H1 (cell line): Measurements from ENCODE around the gene BABAM2. TPM values are rescaled to one million over a fixed set of nuclear protein-coding genes. Genes with fewer than 3 reads are reported as not detected.

Experiments used
- CTCF ChIA-PET: fragments of 300-600 bp; sonication (Branson Sonifier 250); formaldehyde crosslinking; loops from one replicate; lab custom pipeline; 2021; ENCODE audit not compliant: partially characterized antibody; lab: Charles Lee
- POLR2A ChIA-PET: fragments of 300-600 bp; sonication (Branson Sonifier 250); formaldehyde crosslinking; loops from one replicate; lab custom pipeline; 2021; ENCODE audit warnings: inconsistent platforms; ENCODE audit not compliant: partially characterized antibody; lab: Charles Lee
- DNase-seq, 2 experiments: peaks; one replicate each; pipeline versions ENCODE4 v3.0.0 to v3.0.0-alpha.2; 2010 to 2022; ENCODE audit warnings: low spot score in 2 of 2, low read depth in 1 of 2, mixed read lengths in 1 of 2
- FAIRE-seq: peaks from 2 replicates; lab custom pipeline; 2011; peaks lifted over from hg19 to GRCh38; lab: Jason Lieb, UNC
- H2AFZ ChIP-seq: 2 replicates; pipeline ENCODE4 v1.8.1; 2012; ENCODE audit warnings: low read length, inconsistent platforms
- H2AK5ac ChIP-seq: 2 replicates; pipeline ENCODE4 v1.6.1; 2013; ENCODE audit warnings: low read depth, low read length
- H2BK120ac ChIP-seq: replicated peaks from 2 replicates; pipeline ENCODE3; 2013; ENCODE audit warnings: low read depth, low read length, inconsistent platforms
- H2BK12ac ChIP-seq: 2 replicates; pipeline ENCODE4 v1.6.1; 2013; ENCODE audit warnings: low read depth, low read length
- H2BK15ac ChIP-seq: 2 replicates; pipeline ENCODE4 v1.6.1; 2013; ENCODE audit warnings: low read length
- H2BK20ac ChIP-seq: 2 replicates; pipeline ENCODE4 v1.6.1; 2013; ENCODE audit warnings: low read length
- H2BK5ac ChIP-seq: 2 replicates; pipeline ENCODE4 v1.6.1; 2013; ENCODE audit warnings: low read depth, low read length
- H3K14ac ChIP-seq: 2 replicates; pipeline ENCODE4 v1.6.1; 2013; ENCODE audit warnings: inconsistent platforms; ENCODE audit not compliant: insufficient read length
- H3K18ac ChIP-seq: 2 replicates; pipeline ENCODE4 v1.6.1; 2013; ENCODE audit warnings: low read length; ENCODE audit errors: extremely low read depth
- H3K23ac ChIP-seq: 2 replicates; pipeline ENCODE4 v1.6.1; 2013; ENCODE audit warnings: inconsistent platforms; ENCODE audit not compliant: insufficient read length
- H3K23me2 ChIP-seq: 2 replicates; pipeline ENCODE4 v1.6.1; 2013; ENCODE audit warnings: low read depth, low read length
- H3K27ac ChIP-seq: 2 replicates; pipeline ENCODE4 v1.6.1; 2011; ENCODE audit warnings: low read depth, low read length, inconsistent platforms
- H3K27me3 ChIP-seq, 4 experiments: replicated peaks in 1 of 4; 1 replicate in 1 of 4; 2 replicates in 3 of 4; pipeline versions ENCODE4 v1.6.1 to v1.8.1; 2011 to 2013; ENCODE audit warnings: low read length in 3 of 4, mild to moderate bottlenecking in 3 of 4, inconsistent platforms in 2 of 4, mixed read lengths in 2 of 4, moderate library complexity in 1 of 4; ENCODE audit not compliant: control insufficient read depth in 3 of 4, insufficient read depth in 3 of 4; ENCODE audit errors: extremely low read depth in 1 of 4
- H3K36me3 ChIP-seq, 4 experiments: 2 replicates each; pipeline versions ENCODE4 v1.6.1 to v1.8.1; 2011 to 2013; ENCODE audit warnings: mild to moderate bottlenecking in 4 of 4, low read length in 3 of 4, moderate library complexity in 2 of 4, control low read depth in 1 of 4, inconsistent platforms in 1 of 4; ENCODE audit not compliant: insufficient read depth in 4 of 4, control insufficient read depth in 2 of 4
- H3K4ac ChIP-seq: replicated peaks from 2 replicates; pipeline ENCODE3; 2013; ENCODE audit warnings: low read length, low read depth, mixed read lengths, inconsistent platforms; ENCODE audit not compliant: insufficient read length
- H3K4me1 ChIP-seq, 4 experiments: replicated peaks in 1 of 4; 1 replicate in 1 of 4; 2 replicates in 3 of 4; pipeline versions ENCODE4 v1.6.1 to v1.8.1; 2011 to 2013; ENCODE audit warnings: low read length in 3 of 4, inconsistent platforms in 2 of 4, mixed read lengths in 1 of 4; ENCODE audit not compliant: insufficient read depth in 4 of 4, control insufficient read depth in 3 of 4
- H3K4me2 ChIP-seq, 2 experiments: 2 replicates each; pipeline versions ENCODE4 v1.6.1 to v1.8.1; 2011 to 2013; ENCODE audit warnings: low read depth in 2 of 2, low read length in 2 of 2, control low read depth in 1 of 2, inconsistent platforms in 1 of 2, mild to moderate bottlenecking in 1 of 2; ENCODE audit not compliant: insufficient read depth in 1 of 2
- H3K4me3 ChIP-seq, 4 experiments: fragments of 200-600, 300-600 bp in 1 of 4; sonication (generic), shearing (Covaris generic), sonication (Bioruptor Twin) in 1 of 4; 2 replicates each; pipeline versions ENCODE4 v1.5.1 to v1.8.1; 2011 to 2016; ENCODE audit warnings: low read length in 4 of 4, low read depth in 3 of 4, control low read depth in 2 of 4, inconsistent platforms in 2 of 4, mild to moderate bottlenecking in 2 of 4, mixed read lengths in 1 of 4, moderate library complexity in 1 of 4; ENCODE audit not compliant: insufficient read depth in 2 of 4; ENCODE audit errors: extremely low read depth in 1 of 4
- H3K56ac ChIP-seq: replicated peaks from 2 replicates; pipeline ENCODE3; 2013; ENCODE audit warnings: low read depth, mild to moderate bottlenecking, mixed read lengths, low read length, inconsistent platforms; ENCODE audit not compliant: insufficient read length
- H3K79me1 ChIP-seq: 2 replicates; pipeline ENCODE4 v1.6.1; 2013; ENCODE audit warnings: low read depth, low read length, control low read depth
- H3K79me2 ChIP-seq, 2 experiments: 2 replicates each; pipeline versions ENCODE4 v1.6.1 to v1.8.1; 2012 to 2013; ENCODE audit warnings: low read length in 2 of 2, mild to moderate bottlenecking in 2 of 2, inconsistent platforms in 1 of 2; ENCODE audit not compliant: insufficient read depth in 2 of 2, control insufficient read depth in 1 of 2
- H3K9ac ChIP-seq, 4 experiments: replicated peaks in 1 of 4; 1 replicate in 1 of 4; 2 replicates in 3 of 4; pipeline versions ENCODE4 v1.6.1 to v1.8.1; 2011 to 2013; ENCODE audit warnings: low read depth in 3 of 4, low read length in 3 of 4, control low read depth in 2 of 4, mild to moderate bottlenecking in 2 of 4, moderate library complexity in 2 of 4, inconsistent platforms in 1 of 4; ENCODE audit errors: extremely low read depth in 1 of 4
- H3K9me3 ChIP-seq, 2 experiments: 2 replicates each; pipeline versions ENCODE4 v1.6.1 to v1.8.1; 2012 to 2013; ENCODE audit warnings: mild to moderate bottlenecking in 2 of 2, moderate library complexity in 2 of 2, control low read depth in 1 of 2, inconsistent platforms in 1 of 2, low read depth in 1 of 2, low read length in 1 of 2, mixed read lengths in 1 of 2; ENCODE audit not compliant: insufficient read depth in 2 of 2
- H4K20me1 ChIP-seq, 2 experiments: replicated peaks in 1 of 2; 2 replicates each; pipeline versions ENCODE3 to v1.8.1; 2011 to 2013; ENCODE audit warnings: inconsistent platforms in 2 of 2, low read length in 2 of 2, mild to moderate bottlenecking in 1 of 2; ENCODE audit not compliant: insufficient read depth in 2 of 2, control insufficient read depth in 1 of 2
- H4K5ac ChIP-seq: 2 replicates; pipeline ENCODE4 v1.6.1; 2013; ENCODE audit warnings: low read length, low read depth, mixed read lengths, inconsistent platforms; ENCODE audit not compliant: insufficient read length
- H4K8ac ChIP-seq: 2 replicates; pipeline ENCODE4 v1.8.0; 2013; ENCODE audit warnings: mild to moderate bottlenecking, moderate library complexity, low read length, inconsistent platforms; ENCODE audit not compliant: insufficient read depth; ENCODE audit errors: extremely low read depth
- H4K91ac ChIP-seq: replicated peaks from 2 replicates; pipeline ENCODE3; 2013; ENCODE audit warnings: low read length, mixed read lengths, inconsistent platforms; ENCODE audit not compliant: insufficient read length
- BCL11A ChIP-seq, 2 experiments: IDR thresholded peaks; one replicate each; pipeline ENCODE4 v1.6.1; 2011; ENCODE audit warnings: low read depth in 2 of 2, low read length in 2 of 2, mild to moderate bottlenecking in 2 of 2
- CREB1 ChIP-seq: IDR thresholded peaks from 2 replicates; pipeline ENCODE4 v1.6.1; 2012; ENCODE audit warnings: inconsistent platforms
- RBBP5 ChIP-seq: IDR thresholded peaks from 2 replicates; pipeline ENCODE4 v1.7.1; 2012; ENCODE audit warnings: low read depth, mild to moderate bottlenecking, inconsistent platforms, low read length, moderate library complexity, borderline replicate concordance
- RFX5 ChIP-seq: IDR thresholded peaks from 2 replicates; pipeline ENCODE4 v1.6.1; 2011; ENCODE audit warnings: low read depth, low read length, improper control_type of control experiment, borderline replicate concordance
- RNF2 ChIP-seq: fragments of 200-900, 300-1000 bp; sonication (generic); IDR thresholded peaks from 2 replicates; pipeline ENCODE4 v1.7.1; 2016; ENCODE audit warnings: borderline replicate concordance, low read depth, mild to moderate bottlenecking, antibody characterized with exemption, low read length; ENCODE audit not compliant: poor library complexity, severe bottlenecking; ENCODE audit errors: missing control alignments
- RXRA ChIP-seq: IDR thresholded peaks from 2 replicates; pipeline ENCODE4 v1.6.1; 2011; ENCODE audit warnings: low read depth, mild to moderate bottlenecking, low read length, moderate library complexity; ENCODE audit not compliant: insufficient read depth
- SAP30 ChIP-seq: fragments of 300-600 bp; sonication (generic); IDR thresholded peaks from 2 replicates; pipeline ENCODE4 v1.7.1; 2012; ENCODE audit warnings: low read length, moderate library complexity, mild to moderate bottlenecking, inconsistent platforms; ENCODE audit not compliant: insufficient read depth, insufficient replicate concordance
- SIX5 ChIP-seq: IDR thresholded peaks from 2 replicates; pipeline ENCODE4 v1.6.1; 2011; ENCODE audit warnings: mild to moderate bottlenecking, low read depth, low read length
- SUZ12 ChIP-seq: fragments of 200-600 bp; sonication (generic); IDR thresholded peaks from 2 replicates; pipeline ENCODE4 v1.6.1; 2012; ENCODE audit warnings: mild to moderate bottlenecking, inconsistent platforms, low read length, moderate library complexity, mixed read lengths
- TAF1 ChIP-seq: IDR thresholded peaks from 2 replicates; pipeline ENCODE4 v1.6.1; 2011; ENCODE audit warnings: mild to moderate bottlenecking, low read depth, low read length
- WGBS, 2 experiments: shearing (Covaris generic) in 1 of 2; methylation state at CpG; one replicate each; pipeline versions ENCODE4 v1.1.6 to v1.1.7; 2013 to 2015; ENCODE audit warnings: low lambda C conversion rate in 2 of 2, mixed read lengths in 2 of 2, inconsistent platforms in 1 of 2, low coverage in 1 of 2, missing lambda C conversion rate in 1 of 2; ENCODE audit not compliant: insufficient replicate concordance in 2 of 2, insufficient coverage in 1 of 2, insufficient read length in 1 of 2; ENCODE audit errors: extremely low coverage in 1 of 2, missing lambda C conversion rate in 1 of 2; 5-methylcytosine and 5-hydroxymethylcytosine counted together
- polyA plus RNA-seq, 7 experiments: library from polyadenylated mRNA; depleted of rRNA in 3 of 7; stranded (reverse) in 5 of 7; unstranded in 2 of 7; fragments of >200 nt in 5 of 7; fragments of 200-250 nt in 2 of 7; gene quantifications; 1 replicate in 5 of 7; 2 replicates in 1 of 7; 4 replicates in 1 of 7; pipeline versions ENCODE4 v1.2.1 to v1.2.3, GENCODE V29; 2011 to 2013; ENCODE audit warnings: missing spikeins in 2 of 7, mixed read lengths in 2 of 7
- total RNA-seq: library from RNA; stranded (reverse); fragmentation: NEBNext Ultra II Directional; extraction: Animal tissue kit (Norgen Biotek cat#: 25700); gene quantifications from 2 replicates; pipeline ENCODE4 v1.2.1, GENCODE V29; 2021
- TF ChIP-seq, protein P1 (sequence below), 3 experiments: IDR thresholded peaks; 1 replicate in 2 of 3; 2 replicates in 1 of 3; pipeline versions ENCODE4 v1.5.1 to v1.6.1; 2011; ENCODE audit warnings: low read length in 3 of 3, mild to moderate bottlenecking in 3 of 3, inconsistent platforms in 2 of 3, low read depth in 1 of 3, moderate library complexity in 1 of 3; ENCODE audit not compliant: insufficient read depth in 1 of 3; ENCODE audit errors: control extremely low read depth in 1 of 3

Gene BABAM2
- total and polyA plus RNA-seq, 2 of the 8 experiments (the other 6 are each of a cell fraction or from before 2014, with no cell fraction given) = 15.8 to 20.9 TPM

DNA sequence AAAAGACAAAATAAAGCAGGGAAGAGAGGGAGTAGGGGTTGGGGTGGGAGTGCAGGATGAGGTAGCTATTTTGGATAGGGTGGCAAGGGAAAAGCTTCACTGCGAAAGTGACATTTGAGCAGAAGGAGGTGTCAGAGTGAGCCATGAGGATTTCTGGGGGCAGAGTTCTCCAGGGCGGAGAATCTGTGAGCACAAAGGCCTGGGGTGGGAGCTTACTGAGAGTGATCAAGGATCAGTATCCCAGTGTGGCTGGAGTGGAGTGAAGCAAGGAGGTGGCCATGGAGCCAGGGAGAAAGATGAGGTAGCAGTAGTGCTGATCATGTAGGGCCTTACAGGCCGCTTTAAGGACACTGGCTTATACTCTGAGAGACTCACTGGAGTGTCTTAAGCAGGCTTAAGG is 291.3 kb downstream of the BABAM2 start:
- Histone ChIP-seq H2AK5ac (no peak overlapping the region), H3K27ac (no peak overlapping the region), H3K79me2 (no peaks in the 10 kb centered on the region), H3K27me3 (no peaks in the 10 kb centered on the region), H3K14ac (no peak overlapping the region), H3K9me3 (peaks cover 0 to 3% of the 10 kb centered on the region in 2 experiments; a peak in 1 of 4 replicates), H3K4me3 (no peak overlapping the region), H3K4me2 (no peak overlapping the region), H3K18ac (no peak overlapping the region), H2BK15ac (no peak overlapping the region), H2BK5ac (no peak overlapping the region), H2BK120ac (no peak overlapping the region), H4K8ac (no peak overlapping the region), H2BK20ac (no peak overlapping the region), H2AFZ (no peak overlapping the region), H3K23ac (no peak overlapping the region), H2BK12ac (no peak overlapping the region), H3K9ac (no peak overlapping the region), H3K56ac (no peak overlapping the region), H4K20me1 (no peaks in the 10 kb centered on the region), H3K79me1 (no peaks in the 10 kb centered on the region), H4K5ac (no peak overlapping the region), H3K23me2 (no peaks in the 10 kb centered on the region; the same call in 1 of the 2 replicates), H3K4ac (no peak overlapping the region), H4K91ac (no peak overlapping the region), H3K4me1 (no peaks in the 10 kb centered on the region), H3K36me3 (no peaks in the 10 kb centered on the region)
- no peak for DNase-seq
- CTCF ChIA-PET = interaction anchor here (1.5 kb wide), 1 partner anchor 26 kb away, joined by 4 read pairs; no protein-coding TSS in a partner anchor
- no peak for FAIRE-seq
- POLR2A ChIA-PET = no interaction called here
- 89% methylated on average over 3 of the region's 3 CpGs; no CpG with 5 or more reads in 1 of the 2 experiments for WGBS, 2 experiments
- TF ChIP-seq BCL11A (IDR thresholded peaks at IDR 0.05; ENCODE audit: low read depth in 2 of 2, low read length in 2 of 2) (no peak), RNF2 (no peak), SAP30 (no peak), SIX5 (no peak), CREB1 (no peak), SUZ12 (no peak), TAF1 (no peak), RFX5 (no peak), RBBP5 (no peak), RXRA (no peak)
- TF ChIP-seq, protein P1, sequence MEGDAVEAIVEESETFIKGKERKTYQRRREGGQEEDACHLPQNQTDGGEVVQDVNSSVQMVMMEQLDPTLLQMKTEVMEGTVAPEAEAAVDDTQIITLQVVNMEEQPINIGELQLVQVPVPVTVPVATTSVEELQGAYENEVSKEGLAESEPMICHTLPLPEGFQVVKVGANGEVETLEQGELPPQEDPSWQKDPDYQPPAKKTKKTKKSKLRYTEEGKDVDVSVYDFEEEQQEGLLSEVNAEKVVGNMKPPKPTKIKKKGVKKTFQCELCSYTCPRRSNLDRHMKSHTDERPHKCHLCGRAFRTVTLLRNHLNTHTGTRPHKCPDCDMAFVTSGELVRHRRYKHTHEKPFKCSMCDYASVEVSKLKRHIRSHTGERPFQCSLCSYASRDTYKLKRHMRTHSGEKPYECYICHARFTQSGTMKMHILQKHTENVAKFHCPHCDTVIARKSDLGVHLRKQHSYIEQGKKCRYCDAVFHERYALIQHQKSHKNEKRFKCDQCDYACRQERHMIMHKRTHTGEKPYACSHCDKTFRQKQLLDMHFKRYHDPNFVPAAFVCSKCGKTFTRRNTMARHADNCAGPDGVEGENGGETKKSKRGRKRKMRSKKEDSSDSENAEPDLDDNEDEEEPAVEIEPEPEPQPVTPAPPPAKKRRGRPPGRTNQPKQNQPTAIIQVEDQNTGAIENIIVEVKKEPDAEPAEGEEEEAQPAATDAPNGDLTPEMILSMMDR (IDR thresholded peaks at IDR 0.05; ENCODE audit: control extremely low read depth in 1 of 3, insufficient read depth in 1 of 3, low read depth in 1 of 3, low read length in 3 of 3) = no peak
